Measurements from ENCODE around the gene KCNJ13.
"Not testable (repeated sequence)": the region's sequence is repeated elsewhere in the genome, so short reads cannot be mapped to it uniquely, and the experiment has no call there.

Gene KCNJ13

DNA sequence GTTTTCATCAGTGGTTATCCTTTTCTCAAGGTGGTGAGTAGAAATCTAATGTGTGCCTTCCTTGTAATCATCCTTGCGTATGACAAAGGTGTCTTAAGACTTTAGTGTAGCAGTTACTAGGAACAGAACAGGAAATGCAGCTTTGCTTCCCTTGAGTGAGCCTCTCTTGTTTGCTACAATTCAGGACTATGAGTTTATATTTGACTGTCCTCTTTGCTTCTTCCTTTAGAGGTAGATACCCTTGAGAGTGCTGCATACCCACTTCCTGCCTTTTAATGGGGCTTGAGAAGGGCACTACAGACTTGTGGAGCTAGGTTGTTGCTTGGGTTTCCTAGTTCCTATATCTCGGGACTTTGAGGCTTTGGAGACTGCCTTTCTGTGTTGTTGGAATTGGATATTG, 3.8 kb downstream of the KCNJ13 start:
- in situ Hi-C loops (cut with MboI; ENCODE audit: low pct_unique_long_range_greater_than_20kb, low sequenced_read_pairs): no loop called here

DNA sequence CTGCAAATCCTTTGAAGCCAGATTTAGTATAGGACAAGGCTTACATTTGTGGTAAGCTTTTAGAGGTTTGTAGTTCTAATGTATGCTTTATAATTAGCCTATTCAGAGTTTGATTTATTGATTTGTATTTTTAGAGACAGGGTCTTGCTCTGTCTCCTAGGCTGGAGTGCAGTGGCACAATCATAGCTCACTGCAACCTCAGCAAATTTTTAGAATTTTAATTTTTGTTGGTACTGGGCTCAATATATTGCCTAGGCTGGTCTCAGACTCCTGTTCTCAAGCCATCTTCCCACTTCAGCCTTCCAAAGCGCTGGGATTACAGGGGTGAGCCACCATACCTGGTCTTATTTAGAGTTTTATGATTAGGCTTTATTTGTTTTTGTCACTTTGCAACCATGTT, 4.5 kb downstream of the KCNJ13 start:
- in situ Hi-C loops (cut with MboI; ENCODE audit: low pct_unique_long_range_greater_than_20kb, low sequenced_read_pairs): no loop called here

More for the DNA sequence above, 3.8 kb downstream of the KCNJ13 start:
- peak; percentile 9 for DNase-seq

DNA sequence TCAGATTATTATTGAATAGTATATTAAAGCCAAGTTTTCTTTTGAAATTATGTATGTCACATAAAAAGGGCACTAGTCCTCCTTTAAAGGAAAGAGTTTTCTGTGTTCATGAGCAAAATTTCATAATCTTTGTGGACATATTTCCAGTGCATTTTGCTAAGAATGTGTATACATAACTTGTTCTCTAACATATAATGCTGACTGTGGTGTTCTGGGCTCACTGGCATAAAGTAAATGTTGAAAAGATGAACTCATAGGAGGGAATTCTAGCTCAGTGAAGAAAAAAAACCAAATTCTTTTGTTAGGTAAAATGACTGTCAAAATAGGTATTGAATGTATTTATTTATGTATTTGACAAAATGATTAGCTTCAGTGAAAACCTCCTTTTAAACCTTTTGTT, 6.2 kb downstream of the KCNJ13 start:
- in situ Hi-C loops (cut with MboI; ENCODE audit: low pct_unique_long_range_greater_than_20kb, low sequenced_read_pairs): no loop called here
- no peak for DNase-seq

More for the DNA sequence above, 4.5 kb downstream of the KCNJ13 start:
- DNase-seq: no peak

- DNase-seq: no peak
- in situ Hi-C loops (cut with MboI; ENCODE audit: low pct_unique_long_range_greater_than_20kb, low sequenced_read_pairs): no loop called here
Observed at GRCh38 chr2:232767866-232768265, 8.5 kb downstream of the KCNJ13 start.

DNA sequence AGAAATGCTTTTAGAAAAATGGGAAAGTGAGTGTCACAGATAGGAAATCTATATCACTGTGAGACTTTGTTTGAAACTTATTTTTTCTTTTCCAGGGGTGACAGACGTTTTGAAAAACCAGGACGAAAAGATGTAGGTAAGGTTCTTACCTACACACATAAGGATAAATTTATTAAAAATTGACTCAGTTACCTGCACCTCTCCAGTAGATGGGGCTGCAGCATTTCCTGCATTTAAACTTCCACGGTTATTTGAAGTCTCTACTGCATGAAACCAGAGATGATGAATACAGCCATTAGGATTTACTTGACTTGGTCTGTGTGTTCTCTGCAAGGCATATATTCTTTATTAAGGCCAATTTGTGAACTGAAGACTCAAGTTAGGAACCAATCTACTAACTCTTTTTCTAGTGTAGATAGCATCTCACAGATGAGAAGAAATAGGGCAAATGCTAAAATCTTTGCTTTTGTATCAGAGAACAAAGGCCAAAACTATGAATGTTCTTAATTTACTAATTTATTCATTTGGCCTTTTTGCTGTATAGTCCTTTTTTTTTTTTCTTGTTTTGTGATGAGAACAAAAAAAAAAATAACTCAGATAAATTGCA, 15.0 kb downstream of the KCNJ13 start:
- in situ Hi-C loops (cut with MboI; ENCODE audit: low pct_unique_long_range_greater_than_20kb, low sequenced_read_pairs): no loop called here
- peak; percentile 27 for DNase-seq

DNA sequence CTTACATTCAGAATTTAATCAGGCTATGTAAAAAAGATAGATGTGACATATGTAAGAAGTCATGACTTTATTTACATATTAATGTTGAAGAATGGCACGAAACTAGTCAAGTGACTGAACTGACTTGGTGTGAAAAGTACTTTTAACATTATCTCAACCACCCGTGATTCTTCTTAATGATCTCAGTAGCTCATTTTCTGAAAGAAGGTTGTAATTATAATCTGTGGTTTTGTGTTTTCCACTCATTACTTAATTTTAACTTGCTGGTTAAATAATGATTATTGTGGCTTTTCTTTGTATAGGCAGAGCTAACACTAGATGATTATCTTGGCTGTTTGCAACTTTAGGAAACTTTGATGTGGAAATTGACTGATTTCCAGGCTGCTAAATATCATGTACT, 18.5 kb downstream of the KCNJ13 start:
- in situ Hi-C loops (cut with MboI; ENCODE audit: low pct_unique_long_range_greater_than_20kb, low sequenced_read_pairs): no loop called here
- DNase-seq: no peak

DNA sequence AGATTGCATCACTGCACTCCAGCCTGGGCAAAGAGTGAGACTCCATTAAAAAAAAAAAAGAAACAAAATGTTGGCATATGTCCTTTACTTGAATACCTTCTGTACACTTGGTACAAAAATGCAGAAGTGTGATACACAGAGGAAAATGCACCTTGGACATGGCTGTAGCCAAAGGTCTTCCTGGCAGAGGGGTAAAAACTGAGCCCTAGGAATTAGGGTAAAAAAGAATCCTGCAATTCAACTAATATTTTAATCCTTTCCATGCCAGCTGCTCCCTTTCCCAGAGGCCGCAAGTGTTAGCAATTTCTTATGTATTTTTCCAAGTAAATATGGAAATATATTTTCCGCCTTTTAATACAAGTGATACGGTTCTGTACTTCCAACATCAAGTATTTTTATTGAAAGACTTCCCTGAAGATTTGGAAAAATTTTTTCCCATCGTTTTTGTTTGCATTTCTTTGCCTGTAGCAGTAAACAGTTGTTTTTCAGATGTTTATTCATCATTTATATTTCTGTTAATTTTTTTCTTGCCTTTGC, 26.2 kb downstream of the KCNJ13 start:
- DNase-seq: no peak
- in situ Hi-C loops (cut with MboI; ENCODE audit: low pct_unique_long_range_greater_than_20kb, low sequenced_read_pairs): no loop called here

DNA sequence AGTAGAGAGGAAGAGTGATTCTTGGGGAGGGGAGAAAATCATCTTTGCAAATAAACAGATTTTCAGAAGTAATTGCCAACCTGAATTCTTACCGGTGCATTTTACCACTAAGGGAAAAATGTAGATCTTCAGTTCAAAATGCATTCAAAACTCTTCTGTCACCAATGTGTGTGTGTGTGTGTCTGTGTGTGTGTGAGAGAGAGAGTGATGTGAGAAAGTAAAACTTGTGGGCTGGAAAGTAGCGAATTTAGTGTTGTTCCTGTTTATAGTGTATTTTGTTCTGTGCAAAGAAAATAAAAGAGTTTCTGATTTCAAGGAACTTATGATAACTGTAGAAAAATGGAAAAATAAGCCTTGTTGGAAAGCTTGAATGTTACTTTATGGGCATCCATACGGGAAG, 27.0 kb downstream of the KCNJ13 start:
- DNase-seq: no peak
- in situ Hi-C loops (cut with MboI; ENCODE audit: low pct_unique_long_range_greater_than_20kb, low sequenced_read_pairs): no loop called here

- in situ Hi-C loops (cut with MboI; ENCODE audit: low pct_unique_long_range_greater_than_20kb, low sequenced_read_pairs): no loop called here
- no peak for DNase-seq
Observed at GRCh38 chr2:232748038-232748437, 28.3 kb downstream of the KCNJ13 start.

- no peak for DNase-seq
- in situ Hi-C loops (cut with MboI; ENCODE audit: low pct_unique_long_range_greater_than_20kb, low sequenced_read_pairs): no loop called here
Observed at GRCh38 chr2:232744963-232745362, 31.4 kb downstream of the KCNJ13 start.

GRCh38 chr2:232741972-232742371, 34.4 kb downstream of the KCNJ13 start:
- in situ Hi-C loops (cut with MboI; ENCODE audit: low pct_unique_long_range_greater_than_20kb, low sequenced_read_pairs): no loop called here
- DNase-seq: no peak

- in situ Hi-C loops (cut with MboI; ENCODE audit: low pct_unique_long_range_greater_than_20kb, low sequenced_read_pairs): no loop called here
- peak; percentile 83 for DNase-seq
Observed at GRCh38 chr2:232741294-232741693, 35.1 kb downstream of the KCNJ13 start.

GRCh38 chr2:232731470-232731869, 44.9 kb downstream of the KCNJ13 start:
- no peak for DNase-seq
- in situ Hi-C loops (cut with MboI; ENCODE audit: low pct_unique_long_range_greater_than_20kb, low sequenced_read_pairs): no loop called here

GRCh38 chr2:232728785-232729184, 47.6 kb downstream of the KCNJ13 start:
- no peak for DNase-seq
- in situ Hi-C loops (cut with MboI; ENCODE audit: low pct_unique_long_range_greater_than_20kb, low sequenced_read_pairs): no loop called here

DNA sequence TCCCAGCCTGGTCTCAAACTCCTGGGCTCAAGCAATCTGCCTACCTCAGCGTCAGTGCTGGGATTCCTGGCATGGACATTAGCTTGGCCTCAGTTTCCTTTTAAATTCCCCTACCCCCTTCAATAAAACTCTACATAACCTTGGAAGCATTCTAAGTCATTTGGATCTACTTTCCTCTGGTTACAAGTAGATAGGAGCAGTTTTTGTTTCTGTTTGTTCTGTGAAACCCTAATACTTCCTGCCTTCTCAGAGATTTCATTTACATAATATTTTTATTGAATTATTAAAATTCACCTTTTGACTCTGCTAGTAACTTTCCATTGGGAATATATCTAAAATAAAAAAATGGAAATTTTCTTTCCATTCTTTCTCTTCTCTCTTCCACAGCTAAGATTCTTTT, 53.3 kb downstream of the KCNJ13 start:
- no peak for DNase-seq
- in situ Hi-C loops (cut with MboI; ENCODE audit: low pct_unique_long_range_greater_than_20kb, low sequenced_read_pairs): no loop called here

GRCh38 chr2:232721882-232722281, 54.5 kb downstream of the KCNJ13 start:
- in situ Hi-C loops (cut with MboI; ENCODE audit: low pct_unique_long_range_greater_than_20kb, low sequenced_read_pairs): no loop called here
- DNase-seq: peak; percentile 20

DNA sequence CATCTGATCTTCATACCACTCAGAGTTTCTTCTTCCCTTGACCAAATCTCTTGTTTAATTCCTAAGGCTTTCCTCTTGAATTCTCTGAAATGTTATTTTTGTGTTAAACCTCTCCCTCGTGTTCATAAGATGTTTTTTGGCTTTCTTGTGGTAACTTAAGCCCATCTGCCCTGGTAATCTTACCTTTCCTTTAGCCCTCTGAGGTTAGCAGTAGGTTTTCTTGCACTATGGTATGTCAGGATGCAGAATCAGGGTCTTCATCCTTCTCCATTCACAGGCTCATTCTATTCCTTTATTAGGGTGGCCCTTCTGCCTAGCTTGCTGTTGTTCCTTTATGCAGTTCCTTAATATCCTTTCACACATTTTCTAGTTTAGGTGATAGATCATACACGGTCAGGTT, 55.1 kb downstream of the KCNJ13 start:
- in situ Hi-C loops (cut with MboI; ENCODE audit: low pct_unique_long_range_greater_than_20kb, low sequenced_read_pairs): no loop called here
- no peak for DNase-seq

DNA sequence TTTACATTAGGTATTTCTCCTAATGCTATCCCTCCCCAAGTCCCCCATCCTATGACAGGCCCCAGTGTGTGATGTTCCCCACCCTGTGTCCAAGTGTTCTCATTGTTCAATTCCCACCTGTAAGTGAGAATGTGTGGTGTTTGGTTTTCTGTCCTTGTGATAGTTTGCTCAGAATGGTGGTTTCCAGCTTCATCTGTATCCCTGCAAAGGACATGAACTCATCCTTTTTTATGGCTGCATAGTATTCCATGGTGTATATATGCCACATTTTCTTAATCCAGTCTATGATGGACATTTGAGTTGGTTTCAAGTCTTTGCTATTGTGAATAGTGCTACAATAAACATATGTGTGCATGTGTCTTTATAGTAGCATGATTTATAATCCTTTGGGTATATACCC, 56.3 kb downstream of the KCNJ13 start:
- in situ Hi-C loops (cut with MboI; ENCODE audit: low pct_unique_long_range_greater_than_20kb, low sequenced_read_pairs); DNase-seq: not testable (repeated sequence)
